ENCODE data around the gene CD68.

The CD68 gene, protein sequence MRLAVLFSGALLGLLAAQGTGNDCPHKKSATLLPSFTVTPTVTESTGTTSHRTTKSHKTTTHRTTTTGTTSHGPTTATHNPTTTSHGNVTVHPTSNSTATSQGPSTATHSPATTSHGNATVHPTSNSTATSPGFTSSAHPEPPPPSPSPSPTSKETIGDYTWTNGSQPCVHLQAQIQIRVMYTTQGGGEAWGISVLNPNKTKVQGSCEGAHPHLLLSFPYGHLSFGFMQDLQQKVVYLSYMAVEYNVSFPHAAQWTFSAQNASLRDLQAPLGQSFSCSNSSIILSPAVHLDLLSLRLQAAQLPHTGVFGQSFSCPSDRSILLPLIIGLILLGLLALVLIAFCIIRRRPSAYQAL

DNA sequence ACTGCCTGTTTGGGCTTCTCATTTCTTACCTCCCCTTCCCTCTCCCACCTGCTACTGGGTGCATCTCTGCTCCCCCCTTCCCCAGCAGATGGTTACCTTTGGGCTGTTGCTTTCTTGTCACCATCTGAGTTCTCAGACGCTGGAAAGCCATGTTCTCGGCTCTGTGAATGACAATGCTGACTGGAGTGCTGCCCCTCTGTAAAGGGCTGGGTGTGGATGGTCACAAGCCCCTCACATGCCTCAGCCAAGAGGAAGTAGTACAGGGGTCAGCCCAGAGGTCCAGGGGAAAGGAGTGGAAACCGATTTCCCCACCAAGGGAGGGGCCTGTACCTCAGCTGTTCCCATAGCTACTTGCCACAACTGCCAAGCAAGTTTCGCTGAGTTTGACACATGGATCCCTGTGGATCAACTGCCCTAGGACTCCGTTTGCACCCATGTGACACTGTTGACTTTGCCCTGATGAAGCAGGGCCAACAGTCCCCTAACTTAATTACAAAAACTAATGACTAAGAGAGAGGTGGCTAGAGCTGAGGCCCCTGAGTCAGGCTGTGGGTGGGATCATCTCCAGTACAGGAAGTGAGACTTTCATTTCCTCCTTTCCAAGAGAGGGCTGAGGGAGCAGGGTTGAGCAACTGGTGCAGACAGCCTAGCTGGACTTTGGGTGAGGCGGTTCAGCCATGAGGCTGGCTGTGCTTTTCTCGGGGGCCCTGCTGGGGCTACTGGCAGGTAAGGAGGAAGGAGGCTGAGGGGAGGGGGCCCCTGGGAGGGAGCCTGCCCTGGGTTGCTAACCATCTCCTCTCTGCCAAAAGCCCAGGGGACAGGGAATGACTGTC is at the start of gene CD68:
Gene CD68 (plus strand): TSS at position 638 of the 833 bp plus-strand sequence. CDS start 40 bp downstream, at position 678.
- DNase-seq (ENCODE audit: low read depth), result peak; percentile 41

DNA sequence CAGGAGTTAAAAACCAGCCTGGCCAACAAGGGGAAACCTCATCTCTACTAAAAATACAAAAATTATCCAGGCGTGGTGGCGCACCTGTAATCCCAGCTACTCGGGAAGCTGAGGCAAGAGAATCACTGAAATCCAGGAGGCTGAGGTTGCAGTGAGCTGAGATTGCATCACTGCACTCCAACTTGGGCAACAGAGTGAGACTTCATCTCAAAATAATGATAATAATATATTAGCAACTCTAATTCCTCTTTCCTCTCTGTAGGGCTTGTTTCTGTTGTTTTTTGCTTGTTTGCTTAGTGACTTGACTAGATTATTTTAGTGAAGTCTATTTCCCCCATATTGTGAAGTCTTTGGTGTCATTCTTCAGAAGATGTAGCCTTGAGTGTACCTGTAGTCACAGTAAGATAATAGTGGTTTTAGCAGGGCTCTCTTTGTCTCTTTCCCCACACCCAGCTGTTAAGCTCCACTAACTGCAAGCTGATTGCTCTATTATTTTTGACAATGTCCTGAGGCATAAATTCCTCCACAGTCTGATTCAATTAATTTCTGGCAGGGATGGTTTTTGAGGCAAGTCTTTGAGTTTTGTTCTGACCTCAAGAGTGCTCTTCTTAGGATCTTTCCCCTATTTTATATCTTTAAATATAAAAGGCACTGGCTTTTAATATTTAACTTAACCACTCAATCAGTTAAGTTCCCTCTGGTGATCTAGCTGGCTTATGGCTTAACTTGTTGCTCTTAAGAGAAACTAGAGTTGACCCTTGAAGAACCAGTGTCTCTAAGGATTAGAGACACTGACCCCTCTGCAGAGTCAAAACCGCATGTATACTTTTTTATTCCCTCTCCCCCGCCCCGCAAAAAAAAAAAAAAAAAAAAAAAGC is 49.2 kb upstream of the CD68 start:
- DNase-seq (ENCODE audit: low read depth), result no peak

GRCh38 chr17:7538050-7538449 is 41.4 kb upstream of the CD68 start:
- no peak for DNase-seq (ENCODE audit: low read depth)

DNA sequence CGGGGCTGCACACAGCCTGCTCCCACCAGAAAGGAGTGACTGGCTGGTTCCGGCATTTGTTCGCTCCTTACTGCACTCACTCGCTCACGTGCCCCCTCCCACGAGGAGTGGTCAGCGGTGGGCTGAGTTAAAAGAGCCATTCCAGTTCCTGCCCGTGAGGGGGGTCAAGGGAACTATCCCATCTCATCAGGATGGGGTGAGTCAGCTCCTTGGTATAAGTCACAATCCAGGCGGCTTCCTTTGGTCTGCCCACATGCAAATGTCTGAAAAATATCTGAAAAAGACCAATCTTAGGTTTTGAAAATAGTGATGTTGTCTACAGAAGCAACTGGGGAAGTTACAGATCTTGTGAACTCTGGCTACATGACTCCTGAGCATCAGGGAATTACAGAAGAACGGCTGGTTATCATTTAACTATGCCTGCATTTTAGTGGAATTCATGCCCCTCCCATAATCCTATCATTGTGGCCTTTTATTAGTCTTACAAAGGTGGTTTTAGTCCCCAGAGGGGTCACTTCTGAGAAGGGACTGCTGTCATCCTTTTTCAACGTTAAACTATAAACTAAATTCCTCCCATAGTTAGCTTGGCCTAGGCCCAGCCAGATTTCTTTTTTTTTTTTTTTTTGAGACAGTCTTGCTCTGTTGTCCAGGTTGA is 40.4 kb upstream of the CD68 start:
- DNase-seq (ENCODE audit: low read depth), result no peak

- no peak for DNase-seq (ENCODE audit: low read depth)
Observed at GRCh38 chr17:7541074-7541621, 38.3 kb upstream of the CD68 start.

DNA sequence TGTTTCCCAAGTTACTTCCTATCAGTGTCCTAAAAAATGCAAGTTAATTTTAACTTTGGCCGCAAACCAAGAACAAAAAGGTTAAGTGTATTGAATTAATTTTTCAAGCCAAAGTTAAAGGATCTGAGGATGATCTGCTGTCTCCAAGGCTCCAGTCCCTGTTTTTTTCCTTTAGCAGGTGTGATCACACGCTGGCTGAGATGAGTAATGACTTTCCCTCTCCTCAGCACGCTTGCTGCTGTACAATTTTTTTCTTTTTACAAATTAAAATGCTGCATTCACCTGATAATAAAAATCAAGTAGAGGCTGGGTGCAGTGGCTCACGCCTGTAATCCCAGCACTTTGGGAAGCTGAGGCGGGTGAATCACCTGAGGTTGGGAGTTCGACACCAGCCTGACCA is 34.5 kb upstream of the CD68 start:
- DNase-seq (ENCODE audit: low read depth), result no peak

DNA sequence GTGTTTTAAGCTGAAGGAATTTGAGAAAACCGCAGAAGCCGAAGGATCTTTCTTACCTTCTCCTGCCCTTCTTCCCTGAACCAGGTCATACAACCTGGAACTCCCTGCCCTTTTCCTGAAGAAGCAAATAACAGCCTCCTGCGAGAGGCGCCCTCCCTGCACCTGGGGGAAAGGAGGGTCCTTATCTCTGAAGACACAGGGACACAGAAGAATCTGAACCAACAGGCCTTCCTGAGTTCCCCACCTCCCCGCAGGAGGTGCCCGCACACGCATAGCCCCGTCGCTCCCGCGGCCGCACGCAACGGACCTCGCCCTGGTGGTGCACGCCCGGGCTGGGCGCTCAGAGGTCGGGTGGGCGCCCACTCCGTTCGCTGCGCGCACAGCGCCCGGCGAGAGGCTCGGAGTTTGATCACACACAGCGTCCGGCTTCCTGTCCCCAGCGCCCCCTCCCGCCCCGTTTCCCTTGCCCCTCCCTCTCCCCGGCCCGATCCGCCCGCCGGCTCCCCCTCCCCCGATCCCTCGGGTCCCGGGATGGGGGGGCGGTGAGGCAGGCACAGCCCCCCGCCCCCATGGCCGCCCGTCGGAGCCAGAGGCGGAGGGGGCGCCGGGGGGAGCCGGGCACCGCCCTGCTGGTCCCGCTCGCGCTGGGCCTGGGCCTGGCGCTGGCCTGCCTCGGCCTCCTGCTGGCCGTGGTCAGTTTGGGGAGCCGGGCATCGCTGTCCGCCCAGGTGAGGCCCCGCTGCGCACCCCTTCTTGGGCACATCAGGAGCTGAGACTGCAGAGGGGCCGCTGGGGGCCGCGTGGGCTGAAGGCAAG is 30.6 kb upstream of the CD68 start, which contains the start of gene TNFSF12:
Gene TNFSF12 (plus strand): TSS at position 474 of the 816 bp plus-strand sequence. CDS start 96 bp downstream, at position 570.
- DNase-seq (ENCODE audit: low read depth), result peak; percentile 51

GRCh38 chr17:7549401-7550055 is 29.9 kb upstream of the CD68 start:
- DNase-seq (ENCODE audit: low read depth), result no peak

DNA sequence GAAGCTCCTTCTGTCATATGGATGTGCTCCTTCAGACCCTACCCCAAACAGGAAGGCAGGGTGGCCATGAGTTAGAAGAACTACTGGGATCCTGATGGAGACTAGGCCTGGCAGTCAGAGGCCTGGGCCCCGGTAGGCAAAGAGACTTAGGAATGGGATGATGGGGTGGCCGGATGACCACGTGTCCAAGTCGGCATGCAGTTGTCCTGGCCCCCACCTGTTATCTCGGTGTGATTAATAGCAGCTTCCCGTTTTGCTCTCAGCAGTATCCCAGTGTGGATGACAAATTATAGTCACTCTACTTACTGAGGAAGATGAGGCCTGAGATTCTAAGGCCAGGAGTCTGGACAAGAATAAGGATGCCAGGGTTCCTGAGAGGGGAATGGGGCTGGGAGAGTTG is 29.1 kb upstream of the CD68 start:
- DNase-seq (ENCODE audit: low read depth), result no peak

- no peak for DNase-seq (ENCODE audit: low read depth)
Observed at GRCh38 chr17:7551396-7551795, 28.0 kb upstream of the CD68 start.

GRCh38 chr17:7552621-7553051 is 26.8 kb upstream of the CD68 start:
- DNase-seq (ENCODE audit: low read depth), result no peak

DNA sequence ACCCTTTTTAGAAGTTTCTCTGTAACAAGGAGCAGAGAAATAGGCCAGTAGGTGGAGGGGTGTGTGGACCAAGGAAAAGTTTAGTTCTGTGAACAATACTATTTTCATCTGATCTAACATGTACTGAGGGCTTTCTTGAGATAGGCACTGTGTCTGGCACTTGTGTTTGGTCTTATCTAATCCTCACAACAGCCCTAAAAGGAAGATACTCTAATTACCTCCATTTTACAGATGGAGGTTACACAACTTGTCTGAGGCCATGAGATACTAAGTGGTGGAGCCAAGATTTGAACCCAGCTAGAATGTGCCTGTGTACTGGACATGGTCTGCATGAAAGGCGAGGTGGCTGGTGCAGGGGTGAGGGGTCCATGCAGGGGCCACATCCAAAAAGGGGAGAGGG is 26.1 kb upstream of the CD68 start:
- no peak for DNase-seq (ENCODE audit: low read depth)

DNA sequence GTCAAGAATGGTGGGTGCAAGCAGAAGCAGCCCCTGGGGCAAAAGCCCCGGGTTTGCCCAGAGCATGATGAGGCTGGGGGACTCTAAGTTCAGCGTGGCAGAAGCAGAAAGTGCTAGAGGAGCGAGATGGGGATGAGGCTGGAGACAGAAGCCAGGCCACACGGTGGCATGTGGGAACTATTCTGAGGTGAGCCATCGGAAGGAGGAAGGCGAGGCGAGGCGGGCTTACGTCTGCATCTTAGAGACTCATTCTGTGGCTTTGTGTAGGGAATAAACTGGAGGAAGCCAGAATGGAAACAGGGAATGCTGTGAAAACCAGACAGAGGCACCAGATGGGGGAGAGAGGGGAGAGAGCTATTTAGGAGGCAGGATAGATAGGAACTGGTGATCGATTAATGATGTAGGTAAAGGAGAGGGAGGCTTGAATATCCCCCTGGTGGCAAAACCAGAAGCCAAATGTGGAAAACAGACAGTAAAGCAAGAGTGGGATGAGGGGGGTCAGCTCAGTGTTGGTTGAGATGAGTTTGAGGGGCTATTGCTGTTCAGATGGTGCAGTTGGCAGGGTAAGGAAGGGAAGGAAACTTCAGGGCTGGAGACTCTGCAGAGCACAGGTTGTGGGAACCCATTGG is 24.0 kb upstream of the CD68 start:
- DNase-seq (ENCODE audit: low read depth), result no peak

GRCh38 chr17:7556627-7557026 is 22.8 kb upstream of the CD68 start:
- DNase-seq (ENCODE audit: low read depth), result no peak

- no peak for DNase-seq (ENCODE audit: low read depth)
Observed at GRCh38 chr17:7557147-7557764, 22.2 kb upstream of the CD68 start.

GRCh38 chr17:7557775-7558543 is 21.5 kb upstream of the CD68 start:
- DNase-seq (ENCODE audit: low read depth), result no peak

DNA sequence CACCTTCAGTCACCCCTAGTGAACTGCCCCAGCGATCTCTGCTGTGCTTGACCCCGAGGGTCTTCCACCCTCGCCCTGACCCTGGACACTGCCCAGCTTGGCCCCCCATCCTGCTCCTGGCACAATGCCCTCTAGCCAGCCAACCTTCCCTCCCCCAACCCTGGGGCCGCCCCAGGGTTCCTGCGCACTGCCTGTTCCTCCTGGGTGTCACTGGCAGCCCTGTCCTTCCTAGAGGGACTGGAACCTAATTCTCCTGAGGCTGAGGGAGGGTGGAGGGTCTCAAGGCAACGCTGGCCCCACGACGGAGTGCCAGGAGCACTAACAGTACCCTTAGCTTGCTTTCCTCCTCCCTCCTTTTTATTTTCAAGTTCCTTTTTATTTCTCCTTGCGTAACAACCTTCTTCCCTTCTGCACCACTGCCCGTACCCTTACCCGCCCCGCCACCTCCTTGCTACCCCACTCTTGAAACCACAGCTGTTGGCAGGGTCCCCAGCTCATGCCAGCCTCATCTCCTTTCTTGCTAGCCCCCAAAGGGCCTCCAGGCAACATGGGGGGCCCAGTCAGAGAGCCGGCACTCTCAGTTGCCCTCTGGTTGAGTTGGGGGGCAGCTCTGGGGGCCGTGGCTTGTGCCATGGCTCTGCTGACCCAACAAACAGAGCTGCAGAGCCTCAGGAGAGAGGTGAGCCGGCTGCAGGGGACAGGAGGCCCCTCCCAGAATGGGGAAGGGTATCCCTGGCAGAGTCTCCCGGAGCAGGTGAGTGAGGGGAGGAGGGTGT is 20.7 kb upstream of the CD68 start, which contains the start of gene TNFSF13:
Gene TNFSF13 (plus strand): TSS at position 207 of the 776 bp plus-strand sequence. CDS start 290 bp downstream, at position 497.
- no peak for DNase-seq (ENCODE audit: low read depth)
